Ectodermal cell (in vitro differentiated cells): Measurements from ENCODE around the gene GATA3.

Experiments
- H3K27ac ChIP-seq: 2 replicates; pipeline ENCODE4 v1.7.0; 2013; ENCODE audit warnings: mild to moderate bottlenecking, low read depth, low read length; ENCODE audit not compliant: insufficient read depth, poor library complexity, severe bottlenecking
- H3K27me3 ChIP-seq: 2 replicates; pipeline ENCODE4 v1.7.0; 2013; ENCODE audit warnings: mild to moderate bottlenecking, low read length; ENCODE audit not compliant: insufficient read depth, control insufficient read depth, poor library complexity, severe bottlenecking
- H3K36me3 ChIP-seq: one replicate; pipeline ENCODE4 v1.7.0; 2013; ENCODE audit warnings: low read length; ENCODE audit not compliant: control insufficient read depth, insufficient read depth
- H3K4me1 ChIP-seq: one replicate; pipeline ENCODE4 v1.7.0; 2013; ENCODE audit warnings: low read length; ENCODE audit not compliant: control insufficient read depth, insufficient read depth
- H3K4me3 ChIP-seq: 2 replicates; pipeline ENCODE4 v1.7.0; 2013; ENCODE audit warnings: low read depth, low read length, control low read depth; ENCODE audit not compliant: insufficient read depth
- H3K9me3 ChIP-seq: 2 replicates; pipeline ENCODE4 v1.7.0; 2013; ENCODE audit warnings: mild to moderate bottlenecking, low read length, moderate library complexity; ENCODE audit not compliant: control insufficient read depth
- WGBS, 2 experiments: methylation state at CpG; one replicate each; pipeline ENCODE4 v1.1.7; 2013; ENCODE audit warnings: missing lambda C conversion rate in 2 of 2; 5-methylcytosine and 5-hydroxymethylcytosine counted together

Gene GATA3

DNA sequence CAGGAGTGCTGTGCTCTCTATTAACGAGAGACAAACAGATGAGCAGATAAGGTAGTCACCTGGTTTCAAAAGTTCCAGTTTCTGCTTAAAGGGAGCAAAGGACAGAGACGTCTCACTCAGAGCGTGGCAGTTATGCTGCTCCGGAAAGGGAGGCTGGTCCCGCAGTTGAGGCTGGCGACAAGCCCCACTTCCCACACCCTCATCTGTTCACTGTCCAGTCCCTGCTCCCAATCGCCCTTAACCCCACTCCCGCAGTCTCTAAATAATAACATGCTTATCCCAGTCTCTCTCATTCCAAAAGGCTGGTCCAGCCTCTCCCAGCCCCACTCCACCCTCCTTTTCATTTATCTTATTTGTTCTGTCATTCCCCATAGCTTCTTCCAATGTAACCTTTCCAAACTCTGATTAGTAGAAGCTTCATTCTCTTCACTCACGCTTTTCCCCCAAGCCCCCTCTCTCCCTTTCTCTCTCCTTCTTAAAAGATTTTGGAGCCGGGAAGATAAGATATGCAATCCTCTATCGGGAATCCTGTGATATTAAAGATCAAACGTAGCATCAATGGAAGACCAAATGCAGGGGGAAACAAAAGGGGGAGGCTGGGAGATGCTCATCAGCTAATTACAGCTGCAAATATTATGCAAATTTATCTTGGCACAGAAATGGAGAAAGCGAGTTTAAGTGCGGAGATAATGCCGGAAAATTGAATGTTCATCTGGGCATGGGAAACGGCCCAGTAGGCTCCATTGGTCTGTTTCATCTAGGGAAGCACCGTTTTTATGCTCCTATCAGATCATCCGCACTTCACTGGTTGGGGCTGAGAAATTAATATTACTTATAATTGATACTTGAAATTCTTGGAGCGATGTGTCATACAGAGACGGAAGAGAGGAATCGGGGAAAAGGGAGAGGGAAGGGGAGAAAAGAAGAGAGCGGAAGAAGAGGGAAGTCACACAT lies 16.3 kb upstream of the GATA3 start:
- Histone ChIP-seq H3K36me3 (no peaks in the 10 kb centered on the region), H3K4me3 (no peak overlapping the region), H3K4me1 (peaks cover 30% of the 10 kb centered on the region), H3K27ac (no peak overlapping the region), H3K27me3 (peaks cover 100% of the 10 kb centered on the region), H3K9me3 (no peaks in the 10 kb centered on the region)
- WGBS, 2 experiments, result 10 to 14% methylated on average over 20 to 22 of the region's 22 CpGs

DNA sequence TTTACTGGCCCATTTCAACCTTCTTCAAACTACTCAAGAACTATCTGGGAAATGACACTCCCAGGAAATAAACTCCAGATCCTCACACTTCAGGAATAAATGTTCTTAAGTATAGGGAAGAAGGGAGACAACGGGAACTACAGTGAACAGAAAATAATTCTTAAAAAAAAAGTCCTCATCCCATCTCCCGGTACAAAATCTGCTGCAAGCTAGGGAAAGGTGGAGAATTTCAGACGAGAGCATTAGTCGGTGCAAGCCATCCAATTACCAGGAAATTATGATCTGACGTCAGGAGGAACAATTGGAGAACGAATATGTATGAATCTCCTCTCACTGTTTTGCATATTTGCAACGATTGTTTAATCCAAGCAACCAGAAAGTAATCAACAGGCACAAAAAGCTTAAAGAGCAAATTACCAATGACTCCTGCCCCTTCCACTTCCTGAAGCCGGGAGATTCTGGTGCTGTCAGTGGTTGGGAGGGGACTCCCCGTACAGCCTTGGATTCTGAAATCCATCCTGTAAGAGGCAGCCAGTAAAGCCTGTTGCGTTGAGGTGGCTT lies 15.1 kb upstream of the GATA3 start:
- 6 to 8% methylated on average over 9 to 10 of the region's 10 CpGs for WGBS, 2 experiments
- H3K4me3 ChIP-seq, result no peak overlapping the region
- H3K9me3 ChIP-seq, result no peaks in the 10 kb centered on the region
- H3K36me3 ChIP-seq, result no peaks in the 10 kb centered on the region
- H3K27ac ChIP-seq, result no peak overlapping the region
- H3K27me3 ChIP-seq, result peaks cover 100% of the 10 kb centered on the region
- peaks cover 23% of the 10 kb centered on the region for H3K4me1 ChIP-seq

DNA sequence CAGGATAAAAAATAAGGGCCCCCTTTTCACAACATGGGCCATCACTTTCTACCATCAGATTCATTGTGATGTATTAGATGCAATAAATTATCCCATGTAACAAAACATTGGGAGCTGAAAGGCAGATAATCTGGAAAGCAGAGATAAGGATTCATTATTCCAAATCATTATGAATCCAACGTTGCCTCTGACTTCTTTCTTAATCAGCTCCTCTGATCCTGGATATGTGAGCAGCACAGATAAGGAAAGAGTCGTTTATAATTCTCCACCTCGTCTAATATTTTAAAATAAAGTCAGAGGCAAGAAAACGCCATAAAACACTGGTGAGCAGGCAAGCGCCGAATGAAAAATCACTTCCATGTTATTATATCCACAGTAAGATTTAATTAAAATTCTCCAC lies 13.8 kb upstream of the GATA3 start:
- no peak overlapping the region for H3K27ac ChIP-seq
- H3K9me3 ChIP-seq, result no peaks in the 10 kb centered on the region
- no peaks in the 10 kb centered on the region for H3K36me3 ChIP-seq
- peaks cover 24% of the 10 kb centered on the region for H3K4me1 ChIP-seq
- no peak overlapping the region for H3K4me3 ChIP-seq
- peaks cover 100% of the 10 kb centered on the region for H3K27me3 ChIP-seq
- WGBS, 2 experiments, result 22 to 27% methylated on average over 6 of the region's 6 CpGs

DNA sequence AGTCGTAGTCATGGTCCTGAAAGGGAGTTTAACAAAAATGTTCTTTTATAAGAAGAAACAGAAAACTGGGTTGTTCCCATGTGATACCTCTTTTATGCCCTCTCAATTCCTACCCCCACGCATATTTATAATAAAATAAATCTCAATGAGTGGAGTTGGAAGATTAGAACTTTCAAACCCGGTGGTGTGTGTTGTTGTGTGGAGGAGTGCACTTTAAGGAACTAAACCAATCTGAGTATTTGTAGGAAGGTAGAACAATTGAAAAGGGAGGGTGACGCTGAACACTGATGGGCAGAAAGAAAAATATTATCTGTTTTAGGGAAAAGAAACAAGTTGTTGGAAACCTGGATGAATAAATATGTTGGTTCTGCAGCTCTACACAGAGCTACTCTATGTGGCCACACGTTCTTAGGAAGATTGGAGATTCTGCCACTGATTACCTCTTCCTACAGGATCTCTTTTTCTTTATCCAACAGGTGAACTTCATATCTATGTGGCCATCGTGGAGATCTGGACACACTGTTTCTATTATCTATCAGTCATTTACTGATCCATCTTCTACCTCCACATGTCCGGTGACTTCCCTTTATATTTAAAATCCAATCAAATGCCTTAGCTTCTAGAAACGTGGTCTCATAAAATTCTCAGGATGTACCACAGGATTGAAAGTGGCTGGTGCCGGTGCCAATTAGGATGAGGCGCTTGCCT lies 13.1 kb upstream of the GATA3 start:
- Histone ChIP-seq H3K9me3 (no peaks in the 10 kb centered on the region), H3K27me3 (peaks cover 100% of the 10 kb centered on the region), H3K4me3 (no peak overlapping the region), H3K4me1 (peaks cover 30% of the 10 kb centered on the region), H3K27ac (no peak overlapping the region), H3K36me3 (no peaks in the 10 kb centered on the region)
- 11 to 13% methylated on average over 8 to 9 of the region's 10 CpGs for WGBS, 2 experiments

DNA sequence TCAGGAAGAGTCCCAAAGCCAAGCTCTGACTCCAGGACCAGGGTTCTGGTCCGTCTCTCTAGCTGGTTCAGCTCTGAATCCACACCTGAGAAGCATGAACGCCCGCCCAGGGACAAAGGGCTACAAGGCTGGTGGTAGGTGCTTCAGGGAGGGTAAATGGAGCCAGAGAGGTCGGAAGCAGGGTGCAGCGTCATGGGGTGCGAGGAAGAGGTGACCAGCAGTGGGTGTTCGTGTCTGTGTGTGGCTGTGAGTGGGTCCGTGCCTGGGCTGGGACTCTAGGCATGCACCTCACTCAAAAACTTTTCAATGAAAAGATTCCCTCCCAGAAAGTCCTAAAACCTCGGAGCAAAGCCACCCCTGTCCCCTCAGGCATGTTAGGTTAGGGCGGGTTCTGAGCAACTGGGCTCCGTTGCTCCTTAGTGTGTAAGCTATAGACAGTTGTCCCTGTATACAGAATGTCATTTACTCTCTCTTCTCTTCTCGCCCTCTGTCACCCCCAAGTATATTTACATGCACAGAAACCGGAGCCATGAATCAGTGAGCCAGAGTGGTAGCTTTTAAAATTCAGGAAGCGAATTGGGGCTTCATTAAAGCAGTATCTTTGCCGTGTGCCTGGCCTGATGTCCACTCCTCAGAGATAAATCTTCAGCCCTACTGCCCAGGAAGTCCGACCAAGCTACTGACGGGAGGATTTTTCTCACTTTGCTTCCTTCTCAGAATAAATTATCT lies 12.3 kb upstream of the GATA3 start:
- H3K4me1 ChIP-seq, result peaks cover 30% of the 10 kb centered on the region
- H3K27ac ChIP-seq, result no peak overlapping the region
- 5 to 6% methylated on average over 16 to 17 of the region's 17 CpGs for WGBS, 2 experiments
- no peaks in the 10 kb centered on the region for H3K36me3 ChIP-seq
- H3K27me3 ChIP-seq, result peaks cover 100% of the 10 kb centered on the region
- H3K4me3 ChIP-seq, result no peak overlapping the region
- no peaks in the 10 kb centered on the region for H3K9me3 ChIP-seq

DNA sequence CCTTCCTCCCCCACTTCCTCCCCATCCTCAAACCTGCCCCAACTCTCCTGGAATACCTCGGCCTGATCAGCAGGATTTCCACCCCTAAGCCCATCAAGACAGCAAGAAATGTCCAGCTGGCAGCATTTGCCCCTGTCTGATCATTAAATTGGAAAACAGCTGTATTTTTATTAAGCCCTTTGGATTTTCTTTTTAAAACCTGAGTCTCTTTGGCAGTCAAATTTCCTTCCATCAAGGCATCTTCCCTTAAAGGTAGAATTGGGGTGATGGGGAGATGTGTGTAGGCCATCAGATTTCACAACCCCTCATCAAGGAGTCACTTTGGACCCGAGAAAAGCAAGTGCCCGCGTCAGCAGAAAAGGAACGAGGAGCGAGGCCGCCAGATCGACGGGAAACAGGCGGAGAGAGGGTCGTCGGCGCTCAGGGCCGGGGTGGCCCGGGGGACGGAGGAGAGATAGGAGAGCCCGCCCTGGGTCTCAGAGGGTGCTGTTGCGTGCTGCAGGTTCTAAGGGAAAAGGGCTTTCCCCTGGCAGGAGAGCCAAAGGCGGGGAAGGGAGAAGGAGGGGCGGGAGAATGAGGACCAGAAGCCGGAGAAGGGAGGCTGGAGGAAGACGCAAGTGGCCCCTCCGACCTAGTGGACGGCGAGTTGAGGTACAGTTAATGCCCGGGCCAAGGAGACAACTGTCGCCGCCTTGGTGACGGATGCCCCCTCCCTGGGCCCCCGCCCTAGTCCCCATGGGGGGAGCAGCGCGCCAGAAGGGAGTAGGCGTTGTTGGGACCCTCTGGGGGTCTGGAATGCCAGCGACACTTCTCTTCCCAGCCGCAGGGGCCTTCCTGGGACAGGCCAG lies 11.5 kb upstream of the GATA3 start:
- Histone ChIP-seq H3K27me3 (peaks cover 100% of the 10 kb centered on the region), H3K4me1 (peaks cover 34% of the 10 kb centered on the region), H3K27ac (no peak overlapping the region), H3K9me3 (no peaks in the 10 kb centered on the region), H3K4me3 (no peak overlapping the region), H3K36me3 (no peaks in the 10 kb centered on the region)
- 2% methylated on average over 35 of the region's 35 CpGs for WGBS, 2 experiments

DNA sequence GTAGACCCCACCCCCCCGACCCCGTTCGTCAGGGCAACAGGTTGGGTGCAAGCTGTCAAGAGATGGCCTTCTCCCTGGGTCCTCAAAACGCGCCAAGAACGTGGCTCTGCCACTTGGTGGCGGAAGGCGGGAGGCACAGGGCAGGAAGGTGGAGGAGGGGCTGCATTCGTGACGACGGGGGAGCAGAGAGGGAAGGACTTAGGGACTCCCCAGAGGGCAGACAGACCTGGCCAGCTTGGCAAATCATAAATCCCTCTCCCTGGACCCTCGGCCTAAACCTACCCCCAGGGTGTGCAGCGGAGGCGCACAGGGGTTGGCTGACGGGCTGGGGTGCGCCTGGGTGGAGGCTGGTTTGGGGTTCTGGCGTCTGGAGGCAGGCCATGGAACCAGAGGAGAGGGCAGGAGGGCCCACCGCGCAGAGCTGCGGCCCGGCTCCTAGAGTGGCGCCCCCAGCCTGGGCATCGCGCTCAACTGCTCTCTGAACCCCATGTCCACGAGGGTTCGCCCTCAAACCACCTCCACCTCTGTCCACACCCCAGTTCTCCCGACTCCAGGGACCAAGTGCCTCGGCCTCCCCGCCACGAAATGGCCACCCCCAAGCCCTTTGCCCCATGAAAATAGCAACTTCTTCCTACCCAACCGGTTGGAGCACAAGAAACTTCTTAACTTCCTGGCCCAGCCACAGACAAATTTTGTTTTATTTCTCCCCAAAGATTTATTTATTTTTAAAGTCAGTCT lies 10.8 kb upstream of the GATA3 start:
- Histone ChIP-seq H3K36me3 (no peaks in the 10 kb centered on the region), H3K27me3 (peaks cover 100% of the 10 kb centered on the region), H3K4me3 (no peak overlapping the region), H3K4me1 (peaks cover 39% of the 10 kb centered on the region), H3K9me3 (no peaks in the 10 kb centered on the region), H3K27ac (no peak overlapping the region)
- WGBS, 2 experiments, result 1 to 2% methylated on average over 31 of the region's 31 CpGs

DNA sequence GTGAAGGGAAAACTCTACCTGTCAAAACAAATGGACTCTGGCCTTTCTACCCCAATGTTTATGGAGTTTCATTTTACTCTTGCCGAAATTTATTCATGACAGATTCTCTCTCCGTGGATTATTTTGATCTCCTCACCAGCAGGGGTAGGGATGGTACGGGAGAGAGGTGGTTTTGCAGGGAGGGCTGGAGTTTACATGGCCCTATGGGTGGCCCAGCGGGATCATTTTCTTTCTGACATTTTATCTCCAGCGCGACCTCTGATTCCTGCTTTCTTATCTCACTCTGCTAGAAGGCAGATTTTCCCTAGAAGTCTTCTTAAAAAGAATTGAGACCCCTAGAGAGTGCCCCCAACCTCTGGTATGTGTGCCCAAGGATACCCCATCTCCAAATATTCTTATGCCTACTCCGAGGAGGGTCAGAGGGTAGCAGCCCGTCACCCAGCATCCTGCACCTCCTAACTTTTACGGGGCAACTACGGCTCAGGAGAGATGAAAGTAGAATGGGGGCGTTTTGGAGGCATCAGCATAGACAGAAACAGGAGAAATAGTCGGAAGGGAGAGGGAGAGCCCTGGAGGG lies 10.1 kb upstream of the GATA3 start:
- Histone ChIP-seq H3K27ac (no peak overlapping the region), H3K4me1 (peaks cover 45% of the 10 kb centered on the region), H3K27me3 (peaks cover 100% of the 10 kb centered on the region), H3K4me3 (no peak overlapping the region), H3K9me3 (no peaks in the 10 kb centered on the region), H3K36me3 (no peaks in the 10 kb centered on the region)
- WGBS, 2 experiments, result 1 to 2% methylated on average over 10 to 12 of the region's 12 CpGs
